Activated CD4-positive, CD25-positive, alpha-beta regulatory T cell treated with anti-CD3 and anti-CD28 coated beads, Interleukin-2, amount 50 U/mL, for 72 hours (primary cell): ENCODE measurements around the gene NDUFC2.

ENCODE experiments used
- DNase-seq: peaks from one replicate; pipeline ENCODE4 v3.0.0; 2021

Gene NDUFC2

GRCh38 chr11:78025378-78025777 is 54.3 kb downstream of the NDUFC2 start:
- no peak for DNase-seq

- DNase-seq = no peak
Measured at GRCh38 chr11:78023426-78023825, 56.2 kb downstream of the NDUFC2 start.

- DNase-seq = no peak
Measured at GRCh38 chr11:78022397-78023396, 57.0 kb downstream of the NDUFC2 start, which contains the start of gene KCTD14. Gene KCTD14, minus strand, starts transcription at chr11:78023276. Its CDS starts 27 bp downstream, at chr11:78023249.

GRCh38 chr11:78021611-78022010 is 58.1 kb downstream of the NDUFC2 start:
- no peak for DNase-seq

GRCh38 chr11:78020246-78020645 is 59.4 kb downstream of the NDUFC2 start:
- DNase-seq = no peak

GRCh38 chr11:78019808-78020207 is 59.9 kb downstream of the NDUFC2 start:
- no peak for DNase-seq
